Stimulated activated CD8-positive, alpha-beta memory T cell treated with anti-CD3 and anti-CD28 coated beads, Interleukin-12 subunit alpha, Interleukin-12 subunit beta, amount 100 ng/mL, for 24 hours (primary cell): Measurements from ENCODE around the gene KAT5.
"Not testable (repeated sequence)": the region's sequence is repeated elsewhere in the genome, so short reads cannot be mapped to it uniquely, and the experiment has no call there.

Source experiments
- DNase-seq: peaks from one replicate; pipeline ENCODE4 v3.0.0-alpha.2; 2020; ENCODE audit errors: extremely low read depth

Gene KAT5

GRCh38 chr11:65711785-65712632, at the start of gene KAT5:
TSS of gene KAT5 (plus strand) at chr11:65712252. CDS start at chr11:65712268, 16 bp downstream.
- DNase-seq, result peak; percentile 96

- peak; percentile 84 for DNase-seq
Observed at GRCh38 chr11:65662799-65663638, 49.0 kb upstream of the KAT5 start, which contains the start of gene RELA. TSS of gene RELA (minus strand) at chr11:65662916. CDS start at chr11:65662832, 84 bp downstream.

GRCh38 chr11:65663639-65664200, 48.3 kb upstream of the KAT5 start:
- DNase-seq, result no peak

GRCh38 chr11:65672180-65672860, 39.7 kb upstream of the KAT5 start:
- DNase-seq, result no peak

GRCh38 chr11:65672982-65673381, 39.1 kb upstream of the KAT5 start:
- no peak for DNase-seq

GRCh38 chr11:65680192-65680743, 31.8 kb upstream of the KAT5 start:
- DNase-seq, result no peak

- DNase-seq, result not testable (repeated sequence)
Observed at GRCh38 chr11:65683480-65683879, 28.6 kb upstream of the KAT5 start.

- no peak for DNase-seq
Observed at GRCh38 chr11:65685981-65686380, 26.1 kb upstream of the KAT5 start.

- DNase-seq, result not testable (repeated sequence)
Observed at GRCh38 chr11:65691847-65692246, 20.2 kb upstream of the KAT5 start.

- no peak for DNase-seq
Observed at GRCh38 chr11:65692367-65692766, 19.7 kb upstream of the KAT5 start.

- no peak for DNase-seq
Observed at GRCh38 chr11:65695459-65696241, 16.4 kb upstream of the KAT5 start.

- no peak for DNase-seq
Observed at GRCh38 chr11:65696802-65697552, 15.1 kb upstream of the KAT5 start.

- no peak for DNase-seq
Observed at GRCh38 chr11:65698205-65698604, 13.8 kb upstream of the KAT5 start.

- DNase-seq, result no peak
Observed at GRCh38 chr11:65699306-65699705, 12.7 kb upstream of the KAT5 start.

- no peak for DNase-seq
Observed at GRCh38 chr11:65700399-65700798, 11.7 kb upstream of the KAT5 start.

GRCh38 chr11:65701686-65702085, 10.4 kb upstream of the KAT5 start:
- no peak for DNase-seq

- no peak for DNase-seq
Observed at GRCh38 chr11:65703846-65704245, 8.2 kb upstream of the KAT5 start.

- peak; percentile 42 for DNase-seq
Observed at GRCh38 chr11:65706303-65706763, 5.7 kb upstream of the KAT5 start.

- not testable (repeated sequence) for DNase-seq
Observed at GRCh38 chr11:65707002-65707401, 5.0 kb upstream of the KAT5 start.

GRCh38 chr11:65708451-65708850, 3.6 kb upstream of the KAT5 start:
- DNase-seq, result no peak
